Chondrocyte (in vitro differentiated cells): ENCODE data around the gene KIAA1217. TPM values are rescaled to one million over a fixed set of nuclear protein-coding genes. Genes with fewer than 3 reads are reported as not detected.
"Not testable (repeated sequence)": the region's sequence is repeated elsewhere in the genome, so short reads cannot be mapped to it uniquely, and the experiment has no call there.

Experiments
- DNase-seq: peaks from one replicate; pipeline ENCODE4 v3.0.0; 2021; ENCODE audit warnings: mixed read lengths, low spot score
- H3K27ac Mint-ChIP-seq: one replicate; pipeline ENCODE4 v1.8.0; 2021; ENCODE audit warnings: mild to moderate bottlenecking, moderate library complexity, mixed read lengths; ENCODE audit not compliant: unreplicated experiment
- H3K27me3 Mint-ChIP-seq: 2 replicates; pipeline ENCODE4 v1.8.0; 2021; ENCODE audit warnings: low read depth, mixed read lengths
- H3K36me3 Mint-ChIP-seq: 2 replicates; pipeline ENCODE4 v1.8.0; 2021; ENCODE audit warnings: low read depth, mixed read lengths
- H3K4me1 Mint-ChIP-seq: 2 replicates; pipeline ENCODE4 v1.8.0; 2021; ENCODE audit warnings: low read depth, mild to moderate bottlenecking, mixed read lengths
- H3K4me3 Mint-ChIP-seq: one replicate; pipeline ENCODE4 v1.8.0; 2021; ENCODE audit warnings: mild to moderate bottlenecking, moderate library complexity, mixed read lengths; ENCODE audit not compliant: unreplicated experiment
- H3K9me3 Mint-ChIP-seq: 2 replicates; pipeline ENCODE4 v1.8.0; 2021; ENCODE audit warnings: low read depth, mixed read lengths
- total RNA-seq: library from RNA; stranded (reverse); gene quantifications from 3 replicates; pipeline ENCODE4 v1.2.1, GENCODE V29; 2021
- TF ChIP-seq, protein P1 (sequence below): fragments of 200-600 bp; sonication (generic); IDR thresholded peaks from 2 replicates; pipeline ENCODE4 v1.5.0; 2021; ENCODE audit warnings: antibody characterized with exemption, mild to moderate bottlenecking, moderate library complexity

The KIAA1217 gene
- total RNA-seq, 1 donor from 2014 or later = 13.2 TPM

DNA sequence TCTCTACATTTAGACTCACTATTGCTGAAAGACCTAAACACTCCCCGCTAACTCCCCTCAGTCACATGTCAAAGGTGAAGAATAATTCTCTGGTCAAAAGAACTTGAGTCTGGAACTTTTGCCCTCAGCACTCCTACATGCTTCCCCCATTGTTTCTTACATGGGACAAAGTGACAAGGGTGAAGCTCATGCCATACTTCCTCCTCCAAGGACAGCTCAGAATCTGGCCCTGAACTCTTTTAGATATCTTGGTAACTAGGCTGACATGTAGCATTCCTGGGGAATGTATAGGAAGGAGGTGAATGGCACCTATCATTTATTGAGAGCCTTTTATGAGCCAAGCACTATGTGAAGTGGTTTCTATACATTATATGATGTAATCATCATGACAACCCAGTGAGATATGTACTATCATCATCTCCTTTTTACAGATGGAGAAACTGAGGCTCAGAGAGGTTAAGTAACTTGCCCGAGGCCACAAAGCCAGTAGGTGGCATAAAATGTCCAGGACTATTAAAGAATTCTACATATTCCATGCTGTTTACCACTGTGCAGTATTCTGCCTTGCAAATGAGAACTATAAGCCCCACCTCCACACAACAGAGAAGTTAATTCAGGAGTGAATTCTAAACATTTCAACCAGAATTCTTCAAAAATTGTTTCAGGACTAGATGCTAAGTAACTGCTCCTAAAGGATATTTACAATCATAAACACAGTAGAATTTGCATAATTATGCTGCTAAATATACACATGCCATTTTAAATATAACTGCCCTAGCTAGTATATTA, 268.2 kb downstream of the KIAA1217 start:
- Mint-ChIP-seq H3K36me3 (peaks cover 15% of the 10 kb centered on the region), H3K27ac (no peak overlapping the region), H3K27me3 (no peaks in the 10 kb centered on the region), H3K4me1 (no peaks in the 10 kb centered on the region), H3K9me3 (peaks cover 20% of the 10 kb centered on the region), H3K4me3 (no peak overlapping the region)
- TF ChIP-seq, protein P1, sequence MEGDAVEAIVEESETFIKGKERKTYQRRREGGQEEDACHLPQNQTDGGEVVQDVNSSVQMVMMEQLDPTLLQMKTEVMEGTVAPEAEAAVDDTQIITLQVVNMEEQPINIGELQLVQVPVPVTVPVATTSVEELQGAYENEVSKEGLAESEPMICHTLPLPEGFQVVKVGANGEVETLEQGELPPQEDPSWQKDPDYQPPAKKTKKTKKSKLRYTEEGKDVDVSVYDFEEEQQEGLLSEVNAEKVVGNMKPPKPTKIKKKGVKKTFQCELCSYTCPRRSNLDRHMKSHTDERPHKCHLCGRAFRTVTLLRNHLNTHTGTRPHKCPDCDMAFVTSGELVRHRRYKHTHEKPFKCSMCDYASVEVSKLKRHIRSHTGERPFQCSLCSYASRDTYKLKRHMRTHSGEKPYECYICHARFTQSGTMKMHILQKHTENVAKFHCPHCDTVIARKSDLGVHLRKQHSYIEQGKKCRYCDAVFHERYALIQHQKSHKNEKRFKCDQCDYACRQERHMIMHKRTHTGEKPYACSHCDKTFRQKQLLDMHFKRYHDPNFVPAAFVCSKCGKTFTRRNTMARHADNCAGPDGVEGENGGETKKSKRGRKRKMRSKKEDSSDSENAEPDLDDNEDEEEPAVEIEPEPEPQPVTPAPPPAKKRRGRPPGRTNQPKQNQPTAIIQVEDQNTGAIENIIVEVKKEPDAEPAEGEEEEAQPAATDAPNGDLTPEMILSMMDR = no peak
- DNase-seq = no peak

DNA sequence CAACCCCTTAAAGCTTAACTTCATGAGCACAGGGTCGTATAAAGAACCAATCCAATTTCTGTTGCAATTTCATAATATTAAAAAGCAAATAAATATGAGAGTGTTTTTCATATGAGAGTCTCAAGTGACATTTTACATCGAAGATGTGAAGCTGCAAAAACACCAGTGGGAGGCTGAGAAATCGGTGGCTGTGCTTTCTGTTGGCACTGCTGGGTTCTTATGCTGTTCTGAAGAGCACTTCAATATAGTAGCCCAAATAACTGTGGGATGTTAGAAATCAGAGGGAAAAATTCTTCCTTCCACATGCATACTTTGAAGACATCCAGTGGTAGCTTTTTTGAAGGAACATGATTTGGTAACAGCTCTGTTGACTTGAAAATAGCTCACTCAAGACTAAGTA, 269.0 kb downstream of the KIAA1217 start:
- Mint-ChIP-seq H3K36me3 (peaks cover 10% of the 10 kb centered on the region), H3K4me3 (no peak overlapping the region)
- TF ChIP-seq, protein P1 = no peak

DNA sequence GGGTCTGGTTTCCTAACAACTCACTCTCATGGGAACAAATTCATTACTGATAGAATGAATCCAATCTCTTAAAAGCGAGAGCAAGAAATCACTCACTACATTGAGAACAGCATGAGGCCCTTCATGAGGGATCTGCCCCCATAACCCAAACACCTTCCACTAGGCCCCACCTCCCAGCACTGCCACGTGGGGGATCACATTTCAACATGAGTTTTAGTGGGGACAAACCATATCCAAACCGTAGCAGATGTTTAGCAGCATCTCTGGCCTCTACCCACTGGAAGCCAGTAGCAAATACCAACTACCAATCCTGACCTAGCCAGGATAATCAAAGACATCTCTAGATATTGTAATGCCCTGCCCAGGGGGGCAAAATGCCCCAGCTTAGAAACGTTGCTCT, 270.9 kb downstream of the KIAA1217 start:
- peaks cover 15% of the 10 kb centered on the region for H3K9me3 Mint-ChIP-seq
- H3K4me3 Mint-ChIP-seq = no peak overlapping the region
- no peak overlapping the region for H3K27ac Mint-ChIP-seq
- TF ChIP-seq, protein P1 = no peak
- peaks cover 8% of the 10 kb centered on the region for H3K4me1 Mint-ChIP-seq
- H3K36me3 Mint-ChIP-seq = peaks cover 6% of the 10 kb centered on the region
- no peaks in the 10 kb centered on the region for H3K27me3 Mint-ChIP-seq
- DNase-seq = no peak

More for the DNA sequence above, 269.0 kb downstream of the KIAA1217 start:
- Mint-ChIP-seq H3K4me1 (no peaks in the 10 kb centered on the region), H3K27ac (no peak overlapping the region), H3K27me3 (no peaks in the 10 kb centered on the region), H3K9me3 (peaks cover 16% of the 10 kb centered on the region)
- DNase-seq = no peak

DNA sequence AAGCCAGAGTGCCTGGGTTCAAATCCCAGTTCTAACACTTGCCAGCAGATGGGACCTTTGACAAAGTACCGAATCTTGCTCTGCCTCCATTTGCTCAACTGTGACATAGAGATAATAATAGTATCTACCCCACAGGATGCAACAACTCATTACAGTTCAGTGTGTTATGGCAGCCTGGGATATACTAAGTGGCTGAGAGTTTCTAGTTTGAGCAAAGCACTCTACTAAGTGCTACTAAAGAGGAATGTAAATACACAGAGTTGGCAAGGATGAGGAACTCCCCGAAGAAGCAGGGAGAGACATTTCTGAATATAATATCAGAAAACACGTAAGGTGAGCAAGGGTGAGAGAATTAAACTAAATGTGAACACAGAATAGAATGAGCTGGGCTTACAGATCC, 271.5 kb downstream of the KIAA1217 start:
- TF ChIP-seq, protein P1 = no peak
- peaks cover 12% of the 10 kb centered on the region for H3K9me3 Mint-ChIP-seq
- H3K27ac Mint-ChIP-seq = no peak overlapping the region
- H3K27me3 Mint-ChIP-seq = no peaks in the 10 kb centered on the region
- DNase-seq = no peak
- H3K4me1 Mint-ChIP-seq = peaks cover 8% of the 10 kb centered on the region
- no peak overlapping the region for H3K4me3 Mint-ChIP-seq
- peaks cover 6% of the 10 kb centered on the region for H3K36me3 Mint-ChIP-seq

DNA sequence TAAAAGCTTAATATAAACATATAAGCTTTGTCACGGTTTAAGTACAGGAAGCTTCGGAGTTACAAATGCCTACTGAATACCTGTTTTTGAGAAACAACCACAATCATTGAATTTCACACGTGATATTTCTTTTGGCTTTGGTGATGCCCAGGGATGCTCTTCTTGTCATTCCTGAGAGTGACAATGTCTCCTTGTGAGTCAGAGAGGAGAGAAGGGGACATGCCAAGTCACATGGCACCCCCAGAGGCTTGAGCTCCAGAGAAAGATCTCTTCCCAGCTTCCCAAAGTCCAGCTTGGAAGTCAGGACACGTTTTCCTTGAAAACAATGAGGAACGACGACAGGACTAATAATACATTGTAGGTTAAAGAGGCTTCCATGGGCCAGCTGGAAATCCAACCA, 272.3 kb downstream of the KIAA1217 start:
- TF ChIP-seq, protein P1 = no peak
- Mint-ChIP-seq H3K4me3 (no peak overlapping the region), H3K27me3 (no peaks in the 10 kb centered on the region), H3K9me3 (peaks cover 7% of the 10 kb centered on the region), H3K4me1 (peaks cover 8% of the 10 kb centered on the region), H3K27ac (no peak overlapping the region), H3K36me3 (peaks cover 6% of the 10 kb centered on the region)
- DNase-seq = no peak

DNA sequence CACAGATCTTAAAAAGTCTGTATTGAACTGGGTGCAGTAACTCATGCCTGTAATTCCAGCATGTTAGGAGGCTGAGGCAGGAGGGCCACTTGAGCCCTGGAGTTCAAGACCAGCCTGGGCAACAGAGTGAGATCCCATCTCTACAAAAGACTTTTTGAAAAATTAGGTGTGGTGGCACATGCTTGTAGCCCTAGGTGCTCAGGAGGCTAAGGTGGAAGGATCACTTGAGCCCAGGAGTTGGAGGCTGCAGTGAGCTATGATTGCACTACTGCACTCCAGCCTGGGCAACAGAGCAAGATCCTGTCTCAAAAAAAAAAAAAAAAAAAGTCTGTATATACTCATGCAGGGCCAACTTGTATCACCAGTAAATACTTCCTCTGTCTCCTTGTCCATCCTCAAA, 273.8 kb downstream of the KIAA1217 start:
- H3K36me3 Mint-ChIP-seq = peaks cover 14% of the 10 kb centered on the region
- H3K4me3 Mint-ChIP-seq, H3K27ac Mint-ChIP-seq, H3K4me1 Mint-ChIP-seq, DNase-seq, H3K27me3 Mint-ChIP-seq, H3K9me3 Mint-ChIP-seq: not testable (repeated sequence)
